Measurements from ENCODE around the gene THAP7. TPM values are rescaled to one million over a fixed set of nuclear protein-coding genes. Genes with fewer than 3 reads are reported as not detected.
A peak's percentile ranks its signal among the peaks of the same experiment; 100 is the strongest.

The THAP7 gene
- total and polyA plus RNA-seq, 2 of the 13 experiments (the other 11 are each of a cell fraction or from before 2014, with no cell fraction given) = 13.0 to 25.5 TPM

DNA sequence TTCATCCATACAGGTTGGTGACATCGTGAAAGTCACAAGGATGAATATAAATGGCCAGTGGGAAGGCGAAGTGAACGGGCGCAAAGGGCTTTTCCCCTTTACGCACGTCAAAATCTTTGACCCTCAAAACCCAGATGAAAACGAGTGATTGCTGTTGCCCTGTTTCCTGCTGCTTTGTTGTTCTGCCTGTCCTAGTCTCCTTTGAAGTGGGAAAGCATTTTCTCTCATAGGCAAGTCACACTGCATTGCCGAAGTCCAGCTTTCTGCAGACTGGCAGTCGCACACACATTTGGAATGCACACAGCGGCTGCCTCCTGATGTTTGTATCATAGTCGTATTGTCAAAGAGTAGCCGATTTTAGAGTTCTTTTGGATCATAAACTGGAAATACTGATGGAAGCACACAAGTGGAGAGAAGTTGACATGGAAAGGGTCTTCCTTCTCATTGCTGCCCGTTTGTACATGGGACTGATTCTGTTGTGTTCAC is 52.2 kb downstream of the THAP7 start (continued):
- TF ChIP-seq, protein P1, sequence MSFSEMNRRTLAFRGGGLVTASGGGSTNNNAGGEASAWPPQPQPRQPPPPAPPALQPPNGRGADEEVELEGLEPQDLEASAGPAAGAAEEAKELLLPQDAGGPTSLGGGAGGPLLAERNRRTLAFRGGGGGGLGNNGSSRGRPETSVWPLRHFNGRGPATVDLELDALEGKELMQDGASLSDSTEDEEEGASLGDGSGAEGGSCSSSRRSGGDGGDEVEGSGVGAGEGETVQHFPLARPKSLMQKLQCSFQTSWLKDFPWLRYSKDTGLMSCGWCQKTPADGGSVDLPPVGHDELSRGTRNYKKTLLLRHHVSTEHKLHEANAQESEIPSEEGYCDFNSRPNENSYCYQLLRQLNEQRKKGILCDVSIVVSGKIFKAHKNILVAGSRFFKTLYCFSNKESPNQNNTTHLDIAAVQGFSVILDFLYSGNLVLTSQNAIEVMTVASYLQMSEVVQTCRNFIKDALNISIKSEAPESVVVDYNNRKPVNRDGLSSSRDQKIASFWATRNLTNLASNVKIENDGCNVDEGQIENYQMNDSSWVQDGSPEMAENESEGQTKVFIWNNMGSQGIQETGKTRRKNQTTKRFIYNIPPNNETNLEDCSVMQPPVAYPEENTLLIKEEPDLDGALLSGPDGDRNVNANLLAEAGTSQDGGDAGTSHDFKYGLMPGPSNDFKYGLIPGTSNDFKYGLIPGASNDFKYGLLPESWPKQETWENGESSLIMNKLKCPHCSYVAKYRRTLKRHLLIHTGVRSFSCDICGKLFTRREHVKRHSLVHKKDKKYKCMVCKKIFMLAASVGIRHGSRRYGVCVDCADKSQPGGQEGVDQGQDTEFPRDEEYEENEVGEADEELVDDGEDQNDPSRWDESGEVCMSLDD (CRISPR knock-in tag; IDR thresholded peaks at IDR 0.05; ENCODE audit: borderline replicate concordance) = no peak
- TF ChIP-seq, protein P2, sequence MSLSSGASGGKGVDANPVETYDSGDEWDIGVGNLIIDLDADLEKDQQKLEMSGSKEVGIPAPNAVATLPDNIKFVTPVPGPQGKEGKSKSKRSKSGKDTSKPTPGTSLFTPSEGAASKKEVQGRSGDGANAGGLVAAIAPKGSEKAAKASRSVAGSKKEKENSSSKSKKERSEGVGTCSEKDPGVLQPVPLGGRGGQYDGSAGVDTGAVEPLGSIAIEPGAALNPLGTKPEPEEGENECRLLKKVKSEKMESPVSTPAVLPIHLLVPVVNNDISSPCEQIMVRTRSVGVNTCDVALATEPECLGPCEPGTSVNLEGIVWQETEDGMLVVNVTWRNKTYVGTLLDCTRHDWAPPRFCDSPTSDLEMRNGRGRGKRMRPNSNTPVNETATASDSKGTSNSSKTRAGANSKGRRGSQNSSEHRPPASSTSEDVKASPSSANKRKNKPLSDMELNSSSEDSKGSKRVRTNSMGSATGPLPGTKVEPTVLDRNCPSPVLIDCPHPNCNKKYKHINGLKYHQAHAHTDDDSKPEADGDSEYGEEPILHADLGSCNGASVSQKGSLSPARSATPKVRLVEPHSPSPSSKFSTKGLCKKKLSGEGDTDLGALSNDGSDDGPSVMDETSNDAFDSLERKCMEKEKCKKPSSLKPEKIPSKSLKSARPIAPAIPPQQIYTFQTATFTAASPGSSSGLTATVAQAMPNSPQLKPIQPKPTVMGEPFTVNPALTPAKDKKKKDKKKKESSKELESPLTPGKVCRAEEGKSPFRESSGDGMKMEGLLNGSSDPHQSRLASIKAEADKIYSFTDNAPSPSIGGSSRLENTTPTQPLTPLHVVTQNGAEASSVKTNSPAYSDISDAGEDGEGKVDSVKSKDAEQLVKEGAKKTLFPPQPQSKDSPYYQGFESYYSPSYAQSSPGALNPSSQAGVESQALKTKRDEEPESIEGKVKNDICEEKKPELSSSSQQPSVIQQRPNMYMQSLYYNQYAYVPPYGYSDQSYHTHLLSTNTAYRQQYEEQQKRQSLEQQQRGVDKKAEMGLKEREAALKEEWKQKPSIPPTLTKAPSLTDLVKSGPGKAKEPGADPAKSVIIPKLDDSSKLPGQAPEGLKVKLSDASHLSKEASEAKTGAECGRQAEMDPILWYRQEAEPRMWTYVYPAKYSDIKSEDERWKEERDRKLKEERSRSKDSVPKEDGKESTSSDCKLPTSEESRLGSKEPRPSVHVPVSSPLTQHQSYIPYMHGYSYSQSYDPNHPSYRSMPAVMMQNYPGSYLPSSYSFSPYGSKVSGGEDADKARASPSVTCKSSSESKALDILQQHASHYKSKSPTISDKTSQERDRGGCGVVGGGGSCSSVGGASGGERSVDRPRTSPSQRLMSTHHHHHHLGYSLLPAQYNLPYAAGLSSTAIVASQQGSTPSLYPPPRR (CRISPR knock-in tag; IDR thresholded peaks at IDR 0.05; ENCODE audit: borderline replicate concordance) = peak; percentile 38; the same call in 1 of the 2 replicates
- no peak for TF ChIP-seq POLR2AphosphoS5 (IDR thresholded peaks at IDR 0.05; ENCODE audit: low read depth, low read length)
- TF ChIP-seq, protein P3, sequence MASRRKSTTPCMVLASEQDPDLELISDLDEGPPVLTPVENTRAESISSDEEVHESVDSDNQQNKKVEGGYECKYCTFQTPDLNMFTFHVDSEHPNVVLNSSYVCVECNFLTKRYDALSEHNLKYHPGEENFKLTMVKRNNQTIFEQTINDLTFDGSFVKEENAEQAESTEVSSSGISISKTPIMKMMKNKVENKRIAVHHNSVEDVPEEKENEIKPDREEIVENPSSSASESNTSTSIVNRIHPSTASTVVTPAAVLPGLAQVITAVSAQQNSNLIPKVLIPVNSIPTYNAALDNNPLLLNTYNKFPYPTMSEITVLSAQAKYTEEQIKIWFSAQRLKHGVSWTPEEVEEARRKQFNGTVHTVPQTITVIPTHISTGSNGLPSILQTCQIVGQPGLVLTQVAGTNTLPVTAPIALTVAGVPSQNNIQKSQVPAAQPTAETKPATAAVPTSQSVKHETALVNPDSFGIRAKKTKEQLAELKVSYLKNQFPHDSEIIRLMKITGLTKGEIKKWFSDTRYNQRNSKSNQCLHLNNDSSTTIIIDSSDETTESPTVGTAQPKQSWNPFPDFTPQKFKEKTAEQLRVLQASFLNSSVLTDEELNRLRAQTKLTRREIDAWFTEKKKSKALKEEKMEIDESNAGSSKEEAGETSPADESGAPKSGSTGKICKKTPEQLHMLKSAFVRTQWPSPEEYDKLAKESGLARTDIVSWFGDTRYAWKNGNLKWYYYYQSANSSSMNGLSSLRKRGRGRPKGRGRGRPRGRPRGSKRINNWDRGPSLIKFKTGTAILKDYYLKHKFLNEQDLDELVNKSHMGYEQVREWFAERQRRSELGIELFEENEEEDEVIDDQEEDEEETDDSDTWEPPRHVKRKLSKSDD (CRISPR knock-in tag; IDR thresholded peaks at IDR 0.05; ENCODE audit: low read depth) = no peak; the same call in 1 of the 2 replicates
- TF ChIP-seq TOE1 (CRISPR knock-in tag; IDR thresholded peaks at IDR 0.05) = 0 out of 2 replicates have a peak, but pooled peaks have one; percentile 28
- peak; percentile 33; the same call in 1 of the 2 replicates for TF ChIP-seq ZMYM4 (CRISPR knock-in tag; IDR thresholded peaks at IDR 0.05)
- TF ChIP-seq ZNF543 (CRISPR knock-in tag; IDR thresholded peaks at IDR 0.05) = no peak
- TF ChIP-seq HNF4G (IDR thresholded peaks at IDR 0.05; ENCODE audit: borderline replicate concordance, low read depth, low read length) = no peak
- no peak; the same call in 1 of the 2 replicates for TF ChIP-seq HNF4G (CRISPR knock-in tag; IDR thresholded peaks at IDR 0.05; ENCODE audit: borderline replicate concordance, low read depth)
- no peak for TF ChIP-seq ZNF501 (CRISPR knock-in tag; IDR thresholded peaks at IDR 0.05)
- TF ChIP-seq, protein P4, sequence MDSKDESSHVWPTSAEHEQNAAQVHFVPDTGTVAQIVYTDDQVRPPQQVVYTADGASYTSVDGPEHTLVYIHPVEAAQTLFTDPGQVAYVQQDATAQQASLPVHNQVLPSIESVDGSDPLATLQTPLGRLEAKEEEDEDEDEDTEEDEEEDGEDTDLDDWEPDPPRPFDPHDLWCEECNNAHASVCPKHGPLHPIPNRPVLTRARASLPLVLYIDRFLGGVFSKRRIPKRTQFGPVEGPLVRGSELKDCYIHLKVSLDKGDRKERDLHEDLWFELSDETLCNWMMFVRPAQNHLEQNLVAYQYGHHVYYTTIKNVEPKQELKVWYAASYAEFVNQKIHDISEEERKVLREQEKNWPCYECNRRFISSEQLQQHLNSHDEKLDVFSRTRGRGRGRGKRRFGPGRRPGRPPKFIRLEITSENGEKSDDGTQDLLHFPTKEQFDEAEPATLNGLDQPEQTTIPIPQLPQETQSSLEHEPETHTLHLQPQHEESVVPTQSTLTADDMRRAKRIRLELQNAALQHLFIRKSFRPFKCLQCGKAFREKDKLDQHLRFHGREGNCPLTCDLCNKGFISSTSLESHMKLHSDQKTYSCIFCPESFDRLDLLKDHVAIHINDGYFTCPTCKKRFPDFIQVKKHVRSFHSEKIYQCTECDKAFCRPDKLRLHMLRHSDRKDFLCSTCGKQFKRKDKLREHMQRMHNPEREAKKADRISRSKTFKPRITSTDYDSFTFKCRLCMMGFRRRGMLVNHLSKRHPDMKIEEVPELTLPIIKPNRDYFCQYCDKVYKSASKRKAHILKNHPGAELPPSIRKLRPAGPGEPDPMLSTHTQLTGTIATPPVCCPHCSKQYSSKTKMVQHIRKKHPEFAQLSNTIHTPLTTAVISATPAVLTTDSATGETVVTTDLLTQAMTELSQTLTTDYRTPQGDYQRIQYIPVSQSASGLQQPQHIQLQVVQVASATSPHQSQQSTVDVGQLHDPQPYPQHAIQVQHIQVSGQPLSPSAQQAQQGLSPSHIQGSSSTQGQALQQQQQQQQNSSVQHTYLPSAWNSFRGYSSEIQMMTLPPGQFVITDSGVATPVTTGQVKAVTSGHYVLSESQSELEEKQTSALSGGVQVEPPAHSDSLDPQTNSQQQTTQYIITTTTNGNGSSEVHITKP (CRISPR knock-in tag; IDR thresholded peaks at IDR 0.05; ENCODE audit: low read depth) = peak; percentile 22; the same call in 1 of the 2 replicates
- 0 out of 2 replicates have a peak, but pooled peaks have one; percentile 20 for TF ChIP-seq SIX4 (CRISPR knock-in tag; IDR thresholded peaks at IDR 0.05)
- no peak for TF ChIP-seq MTF2 (CRISPR knock-in tag; IDR thresholded peaks at IDR 0.05; ENCODE audit: borderline replicate concordance)
- peak; percentile 68 for TF ChIP-seq PHF21A (CRISPR knock-in tag; IDR thresholded peaks at IDR 0.05)
- no peak for TF ChIP-seq ZSCAN20 (CRISPR knock-in tag; IDR thresholded peaks at IDR 0.05; ENCODE audit: borderline replicate concordance)
